ENCODE results near the gene TANGO2.
A peak's percentile ranks its signal among the peaks of the same experiment; 100 is the strongest.

TANGO2 gene

DNA sequence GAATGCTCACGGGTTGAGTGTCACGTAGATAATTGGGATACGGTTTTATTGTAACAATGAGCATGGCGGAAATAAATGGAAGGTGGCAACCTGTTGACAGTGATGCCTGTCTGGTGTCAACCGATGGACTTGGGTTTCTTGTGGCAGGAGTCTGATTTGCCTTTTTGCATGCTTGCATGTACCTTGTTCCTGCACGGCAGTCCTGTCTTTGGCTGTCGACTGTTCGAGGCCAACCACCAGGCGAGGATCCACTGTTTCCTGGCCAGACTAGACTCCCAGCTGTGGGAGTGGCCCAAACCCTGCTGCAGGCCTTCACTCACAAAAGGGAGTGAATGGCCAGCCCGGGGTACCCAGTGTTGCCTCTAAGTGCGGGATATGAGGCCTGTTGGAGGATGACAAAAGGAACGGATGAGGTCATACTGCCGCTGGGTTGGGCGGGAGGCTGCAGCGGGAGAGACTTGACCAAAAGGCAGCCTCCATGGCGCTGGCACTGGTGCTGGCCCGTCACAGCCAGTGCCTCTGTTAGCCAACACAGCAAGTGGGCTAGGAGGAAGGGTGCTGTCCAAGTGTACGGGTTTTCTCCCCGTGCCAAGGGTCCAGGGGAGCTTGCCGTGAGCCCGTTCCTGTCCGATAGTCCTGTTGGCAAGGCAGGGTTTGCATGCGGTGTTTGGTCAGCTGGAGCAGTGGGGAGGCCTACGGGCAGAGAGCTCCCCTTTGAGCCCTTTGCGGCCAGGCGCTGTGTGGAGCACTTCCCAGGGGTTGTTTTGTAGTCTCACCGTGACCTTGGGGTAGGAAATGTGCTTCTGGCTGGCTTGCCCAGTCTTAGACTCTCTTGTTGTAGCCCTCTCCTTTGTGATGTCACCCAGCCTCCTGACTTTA, 60.1 kb downstream of the TANGO2 start:
- H3K36me3 ChIP-seq = peaks cover 19% of the 10 kb centered on the region
- no peaks in the 10 kb centered on the region for H3K27me3 ChIP-seq
- TF ChIP-seq, protein P1, sequence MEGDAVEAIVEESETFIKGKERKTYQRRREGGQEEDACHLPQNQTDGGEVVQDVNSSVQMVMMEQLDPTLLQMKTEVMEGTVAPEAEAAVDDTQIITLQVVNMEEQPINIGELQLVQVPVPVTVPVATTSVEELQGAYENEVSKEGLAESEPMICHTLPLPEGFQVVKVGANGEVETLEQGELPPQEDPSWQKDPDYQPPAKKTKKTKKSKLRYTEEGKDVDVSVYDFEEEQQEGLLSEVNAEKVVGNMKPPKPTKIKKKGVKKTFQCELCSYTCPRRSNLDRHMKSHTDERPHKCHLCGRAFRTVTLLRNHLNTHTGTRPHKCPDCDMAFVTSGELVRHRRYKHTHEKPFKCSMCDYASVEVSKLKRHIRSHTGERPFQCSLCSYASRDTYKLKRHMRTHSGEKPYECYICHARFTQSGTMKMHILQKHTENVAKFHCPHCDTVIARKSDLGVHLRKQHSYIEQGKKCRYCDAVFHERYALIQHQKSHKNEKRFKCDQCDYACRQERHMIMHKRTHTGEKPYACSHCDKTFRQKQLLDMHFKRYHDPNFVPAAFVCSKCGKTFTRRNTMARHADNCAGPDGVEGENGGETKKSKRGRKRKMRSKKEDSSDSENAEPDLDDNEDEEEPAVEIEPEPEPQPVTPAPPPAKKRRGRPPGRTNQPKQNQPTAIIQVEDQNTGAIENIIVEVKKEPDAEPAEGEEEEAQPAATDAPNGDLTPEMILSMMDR (IDR thresholded peaks at IDR 0.05; ENCODE audit: low read depth, low read length) = no peak

DNA sequence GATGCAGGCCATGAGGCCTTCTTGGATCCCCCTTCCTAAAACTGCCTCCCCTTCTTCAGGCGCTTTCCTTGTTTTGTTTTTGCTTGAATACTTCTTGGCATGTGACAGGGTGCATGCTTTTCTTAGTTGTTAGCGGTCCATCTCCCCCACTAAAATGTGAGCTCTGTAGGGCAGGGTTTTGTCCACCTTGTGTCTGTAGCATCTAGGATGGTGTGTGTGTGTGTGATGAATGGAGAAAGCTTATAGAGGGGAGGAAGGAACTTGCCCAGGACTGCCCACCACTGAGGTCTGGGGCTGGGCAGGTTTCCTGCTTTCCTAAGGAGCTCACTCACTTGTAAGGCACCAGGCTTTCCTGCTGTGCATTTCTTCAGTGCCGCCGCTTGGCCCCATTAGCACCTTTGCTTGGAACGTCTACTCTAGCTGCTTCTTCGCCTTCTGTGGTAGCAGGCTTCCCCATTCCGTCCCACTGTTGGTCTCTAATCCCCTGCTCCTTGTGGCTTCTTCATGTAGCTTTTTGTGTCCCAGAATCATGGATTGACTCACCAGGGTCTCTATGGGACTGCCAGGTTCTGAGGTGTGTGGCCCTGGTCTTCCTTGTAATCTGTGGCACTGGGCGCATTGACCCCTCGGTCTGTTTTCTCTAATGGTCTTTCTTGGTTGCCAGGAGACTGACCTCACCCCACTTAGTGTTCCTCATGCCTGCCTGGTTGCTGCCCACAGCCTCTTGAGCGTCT, 62.4 kb downstream of the TANGO2 start:
- H3K27me3 ChIP-seq = no peaks in the 10 kb centered on the region
- no peaks in the 10 kb centered on the region for H3K9me3 ChIP-seq
- H3K4me1 ChIP-seq = peaks cover 8% of the 10 kb centered on the region
- H3K4me3 ChIP-seq (ENCODE audit: low read depth, low read length) = no peak overlapping the region
- TF ChIP-seq, protein P1 (IDR thresholded peaks at IDR 0.05; ENCODE audit: low read depth, low read length) = no peak
- DNase-seq = no peak
- H3K36me3 ChIP-seq = peaks cover 42% of the 10 kb centered on the region

More for the DNA sequence above, 60.1 kb downstream of the TANGO2 start:
- Histone ChIP-seq H3K9me3 (no peaks in the 10 kb centered on the region), H3K4me1 (peaks cover 8% of the 10 kb centered on the region), H3K4me3 (ENCODE audit: low read depth, low read length) (peak overlapping the region; percentile 97)
- DNase-seq = peak; percentile 60

DNA sequence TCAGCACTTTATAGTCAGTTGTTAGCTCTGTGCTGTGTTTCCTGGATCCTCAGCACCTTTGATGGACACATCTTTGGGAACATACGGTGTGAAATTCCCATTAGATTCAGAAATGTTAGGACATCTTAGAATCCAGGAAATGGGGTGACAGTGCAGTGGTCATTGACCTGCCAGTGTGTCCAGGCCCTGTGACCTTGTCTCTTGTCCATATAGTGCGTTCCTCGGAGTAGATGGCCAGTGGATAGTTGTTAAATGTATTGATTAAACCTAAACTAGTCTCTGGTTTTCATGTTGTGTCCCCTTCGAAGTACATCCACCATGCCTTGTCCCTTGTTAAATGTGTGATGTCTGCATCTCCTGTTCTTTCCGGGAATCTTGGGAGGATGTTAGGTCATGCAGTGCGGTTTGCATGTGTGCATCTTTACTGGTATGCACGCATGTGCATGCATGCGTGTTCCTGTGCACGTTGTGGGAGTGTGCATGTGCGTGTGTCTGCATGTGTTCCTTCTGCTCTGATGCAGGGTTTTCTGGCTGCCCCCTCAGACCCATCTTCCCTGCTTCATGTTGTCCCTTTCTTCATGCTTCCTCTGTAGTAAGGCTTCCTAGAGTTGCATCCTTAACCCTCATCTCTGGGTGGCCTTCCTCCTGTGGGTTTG, 63.1 kb downstream of the TANGO2 start:
- DNase-seq = no peak
- Histone ChIP-seq H3K36me3 (peaks cover 49% of the 10 kb centered on the region), H3K9me3 (no peaks in the 10 kb centered on the region), H3K4me3 (ENCODE audit: low read depth, low read length) (no peak overlapping the region), H3K27me3 (no peaks in the 10 kb centered on the region), H3K4me1 (peaks cover 8% of the 10 kb centered on the region)
- TF ChIP-seq, protein P1 (IDR thresholded peaks at IDR 0.05; ENCODE audit: low read depth, low read length) = no peak

DNA sequence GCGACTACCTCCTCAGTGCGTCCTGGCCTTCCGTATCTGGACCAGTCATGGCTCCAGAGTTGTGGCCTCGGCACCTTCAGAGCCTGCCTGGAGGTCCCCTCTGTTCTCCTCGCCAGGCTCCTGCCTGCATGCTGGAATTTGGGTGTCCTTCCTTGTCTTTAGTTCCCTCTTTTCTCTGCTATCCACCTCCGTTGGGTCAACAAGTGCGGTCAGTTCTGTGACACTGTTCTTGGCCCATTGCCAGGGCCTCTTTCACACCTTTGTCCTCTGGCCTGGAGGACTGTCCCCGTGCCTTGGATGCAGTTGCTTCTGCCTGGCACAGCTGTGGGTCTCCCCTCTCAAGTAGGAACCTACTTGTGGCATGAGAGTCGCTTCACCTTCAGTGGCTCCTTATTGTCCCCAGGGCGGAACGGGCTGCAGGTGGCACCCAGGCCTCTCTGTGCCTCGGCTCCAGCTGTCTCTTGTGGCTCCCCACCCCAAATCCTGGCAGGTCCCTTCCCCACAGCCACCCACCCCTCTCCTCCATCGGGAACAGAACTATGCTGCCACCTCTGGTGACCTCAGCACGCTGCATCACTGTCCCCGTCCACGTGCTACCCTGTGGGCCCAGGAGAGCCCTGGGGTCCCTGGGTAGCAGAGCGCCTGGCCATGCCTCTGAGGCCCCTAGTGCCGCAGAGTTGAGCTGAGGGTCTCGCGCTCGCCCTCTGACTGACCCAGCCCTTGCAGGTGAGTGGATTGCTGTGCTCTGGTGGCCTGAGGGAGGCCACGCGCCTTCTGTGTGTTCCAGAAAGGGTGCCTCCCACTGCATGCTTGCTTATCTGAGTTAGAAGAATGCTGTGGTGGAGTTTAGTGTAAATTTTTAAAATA, 63.9 kb downstream of the TANGO2 start:
- peak; percentile 74 for DNase-seq
- no peak overlapping the region for H3K4me3 ChIP-seq (ENCODE audit: low read depth, low read length)
- H3K9me3 ChIP-seq = no peaks in the 10 kb centered on the region
- peaks cover 57% of the 10 kb centered on the region for H3K36me3 ChIP-seq
- H3K4me1 ChIP-seq = peaks cover 8% of the 10 kb centered on the region
- H3K27me3 ChIP-seq = no peaks in the 10 kb centered on the region
- TF ChIP-seq, protein P1 (IDR thresholded peaks at IDR 0.05; ENCODE audit: low read depth, low read length) = peak; percentile 67

DNA sequence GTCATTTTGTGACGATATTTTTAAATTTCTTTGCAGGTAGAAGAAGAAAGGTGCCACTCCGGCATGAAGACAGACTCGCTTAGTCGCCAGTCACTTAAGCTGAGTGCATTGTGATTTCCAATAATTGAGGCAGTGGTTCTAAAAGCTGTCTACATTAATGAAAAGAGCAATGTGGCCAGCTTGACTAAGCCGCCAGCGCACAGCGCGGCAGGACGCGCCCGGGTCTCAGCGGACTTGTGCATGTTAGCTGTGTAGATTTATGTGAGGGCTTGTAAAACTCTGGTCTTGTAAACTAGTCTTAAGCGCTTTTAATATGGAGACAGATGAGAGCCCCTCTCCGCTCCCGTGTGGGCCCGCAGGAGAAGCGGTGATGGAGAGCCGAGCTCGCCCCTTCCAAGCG, 64.7 kb downstream of the TANGO2 start:
- TF ChIP-seq, protein P1 (IDR thresholded peaks at IDR 0.05; ENCODE audit: low read depth, low read length) = no peak
- peaks cover 8% of the 10 kb centered on the region for H3K4me1 ChIP-seq
- no peak for DNase-seq
- no peaks in the 10 kb centered on the region for H3K9me3 ChIP-seq
- peaks cover 63% of the 10 kb centered on the region for H3K36me3 ChIP-seq
- H3K4me3 ChIP-seq (ENCODE audit: low read depth, low read length) = no peak overlapping the region
- no peaks in the 10 kb centered on the region for H3K27me3 ChIP-seq
